Muscle layer of colon (tissue), 2 donors: ENCODE measurements around the gene TCTN1.
"Not testable (repeated sequence)": the region's sequence is repeated elsewhere in the genome, so short reads cannot be mapped to it uniquely, and the experiment has no call there.

ENCODE experiments used
- H3K27ac ChIP-seq: one replicate; pipeline ENCODE4 v1.7.0; 2013; ENCODE audit warnings: low read depth, mild to moderate bottlenecking, low read length, moderate library complexity
- H3K27me3 ChIP-seq, 2 donors: one replicate each; pipeline ENCODE4 v1.7.0; 2013; ENCODE audit warnings: low read length in 2 of 2, mild to moderate bottlenecking in 2 of 2; ENCODE audit not compliant: insufficient read depth in 2 of 2, control insufficient read depth in 1 of 2
- H3K36me3 ChIP-seq: one replicate; pipeline ENCODE4 v1.7.0; 2013; ENCODE audit warnings: mild to moderate bottlenecking, low read length; ENCODE audit not compliant: insufficient read depth
- H3K4me1 ChIP-seq: one replicate; pipeline ENCODE4 v1.7.0; 2013; ENCODE audit warnings: mild to moderate bottlenecking, low read length; ENCODE audit not compliant: insufficient read depth
- H3K4me3 ChIP-seq, 2 donors: one replicate each; pipeline ENCODE4 v1.7.0; 2013; ENCODE audit warnings: low read length in 2 of 2, low read depth in 1 of 2, mild to moderate bottlenecking in 1 of 2, moderate library complexity in 1 of 2
- H3K9ac ChIP-seq: one replicate; pipeline ENCODE4 v1.7.0; 2013; ENCODE audit warnings: low read length
- H3K9me3 ChIP-seq: one replicate; pipeline ENCODE4 v1.7.0; 2013; ENCODE audit warnings: mild to moderate bottlenecking, low read length
- donor health status: abdominal sarcoma.
- donor health status: Adenocarcinoma of cecum.

The TCTN1 gene

DNA sequence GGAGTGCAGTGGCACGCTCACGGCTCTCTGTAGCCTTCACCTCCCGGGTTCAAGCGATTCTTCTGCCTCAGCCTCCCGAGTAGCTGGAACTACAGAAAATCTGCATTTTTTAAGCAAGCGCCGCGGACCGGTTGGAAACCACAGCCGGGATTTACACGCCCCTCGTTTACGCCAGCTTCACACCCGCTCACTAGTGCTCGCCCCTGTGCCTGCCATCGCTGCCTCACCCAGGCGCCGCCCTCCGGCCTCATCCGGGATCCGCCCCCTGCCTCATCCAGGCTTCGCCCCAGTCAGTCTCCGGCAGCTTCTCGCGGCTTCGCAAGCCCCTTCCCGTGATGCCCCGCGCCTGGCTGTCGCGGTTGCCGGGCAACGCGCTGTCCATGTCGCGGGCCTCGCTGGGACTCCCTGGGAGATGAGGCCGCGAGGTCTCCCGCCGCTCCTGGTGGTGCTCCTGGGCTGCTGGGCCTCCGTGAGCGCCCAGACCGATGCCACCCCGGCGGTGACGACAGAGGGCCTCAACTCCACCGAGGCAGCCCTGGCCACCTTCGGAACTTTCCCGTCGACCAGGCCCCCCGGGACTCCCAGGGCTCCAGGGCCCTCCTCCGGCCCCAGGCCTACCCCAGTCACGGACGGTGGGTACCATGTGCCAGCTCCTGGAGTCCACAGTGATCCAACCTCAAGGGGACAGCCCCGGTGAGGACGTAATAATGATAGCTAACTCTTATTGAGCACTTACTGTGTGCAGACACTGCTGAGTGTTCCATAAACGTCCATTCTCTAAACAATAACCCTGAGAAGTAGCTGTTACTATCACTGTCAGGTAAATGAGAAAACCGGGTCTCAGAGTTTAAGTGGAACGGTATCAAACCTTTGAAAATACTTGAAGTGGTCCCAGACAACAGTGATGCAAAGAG lies at the start of gene TCTN1:
Gene TCTN1 (plus strand): TSS at position 359 of the 914 bp plus-strand sequence. CDS start 54 bp downstream, at position 413.
- Histone ChIP-seq H3K9ac (peak within 1 kb of the TSS; percentile 84), H3K4me1 (peaks cover 12% of the 10 kb centered on the region), H3K9me3 (no peaks in the 10 kb centered on the region), H3K36me3 (peaks cover 10% of the 10 kb centered on the region), H3K27me3 (no peaks in the 10 kb centered on the region), H3K4me3 (peak within 1 kb of the TSS; percentile 86 to 88), H3K27ac (peak within 1 kb of the TSS; percentile 87)

DNA sequence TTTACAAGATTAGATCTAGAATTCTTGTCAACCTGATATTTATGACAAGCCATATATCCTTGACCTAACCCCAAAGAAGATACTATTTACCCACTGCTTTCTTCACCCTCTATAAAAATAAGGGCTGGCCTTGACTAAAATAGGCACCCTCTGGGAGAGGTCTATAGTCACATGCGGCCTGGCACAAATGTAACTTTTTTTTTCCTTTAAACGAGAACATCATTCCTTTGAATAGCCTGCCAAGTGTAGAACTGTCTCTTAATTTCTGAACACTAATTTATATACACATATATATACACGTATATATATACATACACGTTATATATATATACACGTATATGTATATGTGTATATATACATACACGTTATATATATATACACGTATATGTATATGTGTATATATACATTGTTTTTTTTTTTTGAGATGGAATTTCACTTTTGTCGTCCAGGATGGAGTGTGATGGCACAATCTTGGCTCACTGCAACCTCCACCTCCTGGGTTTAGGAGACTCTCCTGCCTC lies 49.4 kb upstream of the TCTN1 start:
- Histone ChIP-seq H3K4me1 (peaks cover 38% of the 10 kb centered on the region), H3K9ac (no peak overlapping the region), H3K27ac (no peak overlapping the region)

DNA sequence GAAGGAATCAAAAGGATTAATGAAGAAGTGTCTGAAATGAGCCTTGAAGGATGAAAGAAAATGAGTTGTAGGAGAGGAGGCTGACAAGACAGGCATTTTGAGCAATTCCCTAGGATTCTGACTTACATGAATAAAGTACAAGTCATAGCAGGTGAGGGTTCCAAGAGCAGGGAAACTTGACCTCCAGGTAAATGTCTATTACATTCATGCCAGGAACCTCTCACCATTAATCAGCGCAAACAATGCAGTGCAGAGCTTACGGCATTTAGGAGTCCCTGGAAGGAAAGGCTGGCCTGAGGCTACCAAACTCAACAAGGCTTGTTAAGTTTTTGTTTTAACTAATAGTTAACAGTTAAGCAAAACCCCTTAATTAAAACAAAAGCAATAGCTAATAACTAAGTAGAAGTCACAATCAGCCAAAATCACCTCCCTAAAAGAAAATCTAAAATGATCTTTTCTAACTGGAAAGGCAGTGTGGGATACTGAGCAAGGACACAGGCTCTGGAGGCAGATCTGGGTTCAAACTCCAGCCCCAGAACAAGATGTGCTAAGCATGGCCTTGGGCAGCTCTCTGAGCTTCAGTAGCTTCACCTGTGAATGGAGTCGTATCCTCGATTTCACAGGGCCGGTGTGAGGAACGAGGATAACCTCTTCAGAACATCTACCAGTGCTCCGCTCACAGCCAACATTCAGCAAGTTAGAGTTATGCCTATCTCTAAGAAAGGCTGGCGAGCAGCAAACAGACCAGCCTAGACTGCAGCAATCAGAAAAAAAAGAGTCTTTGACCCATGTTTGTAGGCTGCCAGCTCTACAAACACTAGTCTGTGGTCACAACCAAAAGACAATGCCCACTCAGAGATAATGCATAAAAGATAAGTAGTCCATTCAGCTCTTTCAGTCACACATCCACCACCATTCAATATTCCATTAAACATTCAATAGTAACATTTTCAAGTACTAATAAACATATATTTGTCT lies 47.7 kb upstream of the TCTN1 start:
- H3K27me3 ChIP-seq = no peaks in the 10 kb centered on the region
- no peaks in the 10 kb centered on the region for H3K36me3 ChIP-seq
- H3K4me3 ChIP-seq = no peak overlapping the region
- H3K9ac ChIP-seq = no peak overlapping the region
- no peak overlapping the region for H3K27ac ChIP-seq
- peaks cover 38% of the 10 kb centered on the region for H3K4me1 ChIP-seq
- peaks cover 4% of the 10 kb centered on the region for H3K9me3 ChIP-seq

More for the DNA sequence above, 49.4 kb upstream of the TCTN1 start:
- no peaks in the 10 kb centered on the region for H3K36me3 ChIP-seq
- H3K4me3 ChIP-seq = no peak overlapping the region
- no peaks in the 10 kb centered on the region for H3K27me3 ChIP-seq
- H3K9me3 ChIP-seq = peaks cover under 1% of the 10 kb centered on the region

DNA sequence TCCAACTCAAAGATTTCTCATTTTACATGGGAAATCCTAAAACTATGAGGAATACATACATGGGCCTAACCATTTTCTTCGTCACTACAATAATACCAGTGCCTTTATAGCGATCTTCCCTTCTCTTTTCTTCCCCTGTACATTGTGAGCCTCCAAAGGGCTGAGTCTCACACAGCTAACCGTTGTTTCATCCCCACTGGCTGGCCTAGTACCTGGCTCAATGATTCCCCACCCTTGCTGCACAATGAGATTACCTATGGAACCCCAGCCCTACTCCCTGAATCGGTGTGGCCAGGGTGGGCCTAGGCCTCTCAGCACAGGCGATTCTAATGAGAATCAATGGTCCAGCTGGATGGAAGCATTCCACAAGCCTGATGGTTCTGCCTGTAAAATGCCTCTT lies 46.9 kb upstream of the TCTN1 start:
- no peaks in the 10 kb centered on the region for H3K36me3 ChIP-seq
- H3K9me3 ChIP-seq = peaks cover 4% of the 10 kb centered on the region
- H3K27ac ChIP-seq = no peak overlapping the region
- H3K4me3 ChIP-seq = no peak overlapping the region
- no peaks in the 10 kb centered on the region for H3K27me3 ChIP-seq
- H3K4me1 ChIP-seq = peaks cover 33% of the 10 kb centered on the region
- no peak overlapping the region for H3K9ac ChIP-seq

DNA sequence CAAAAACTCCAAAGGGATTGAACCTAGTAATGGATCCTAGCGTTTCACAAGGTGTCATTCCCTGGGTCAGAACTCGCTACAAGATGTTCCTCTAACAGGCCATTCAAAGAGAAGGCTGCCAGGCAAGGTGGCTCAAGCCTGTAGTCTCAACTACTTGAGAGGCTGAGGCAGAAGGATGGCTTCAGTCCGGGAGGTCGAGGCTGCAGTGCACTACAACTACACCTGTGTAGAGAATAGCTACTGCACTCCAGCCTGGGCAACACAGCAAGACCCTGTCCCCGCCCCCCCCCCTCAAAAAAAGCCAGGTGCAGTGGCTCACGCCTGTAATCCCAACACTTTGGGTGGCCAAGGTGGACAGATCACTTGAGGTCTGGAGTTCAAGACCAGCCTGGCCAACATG lies 45.2 kb upstream of the TCTN1 start:
- no peaks in the 10 kb centered on the region for H3K27me3 ChIP-seq
- H3K27ac ChIP-seq = no peak overlapping the region
- H3K4me3 ChIP-seq = no peak overlapping the region
- H3K36me3 ChIP-seq = no peaks in the 10 kb centered on the region
- H3K9me3 ChIP-seq = peaks cover 4% of the 10 kb centered on the region
- H3K9ac ChIP-seq = no peak overlapping the region
- peaks cover 18% of the 10 kb centered on the region for H3K4me1 ChIP-seq

DNA sequence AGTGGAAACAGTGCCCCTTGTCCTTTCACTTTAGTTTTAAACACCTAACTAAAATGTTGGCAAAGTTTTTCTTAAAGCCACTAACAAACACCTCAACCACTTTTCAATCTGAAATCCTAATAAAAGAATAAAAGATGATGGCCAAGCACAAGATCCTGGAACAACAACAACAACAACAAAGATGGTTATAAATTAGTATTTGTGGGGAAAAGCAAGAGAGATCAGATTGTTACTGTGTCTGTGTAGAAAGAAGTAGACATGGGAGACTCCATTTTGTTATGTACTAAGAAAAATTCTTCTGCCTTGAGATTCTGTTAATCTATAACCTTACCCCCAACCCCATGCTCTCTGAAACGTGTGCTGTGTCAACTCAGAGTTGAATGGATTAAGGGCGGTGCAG lies 44.1 kb upstream of the TCTN1 start:
- peaks cover 17% of the 10 kb centered on the region for H3K4me1 ChIP-seq
- H3K9me3 ChIP-seq, H3K27me3 ChIP-seq, H3K36me3 ChIP-seq, H3K27ac ChIP-seq, H3K4me3 ChIP-seq, H3K9ac ChIP-seq: not testable (repeated sequence)

DNA sequence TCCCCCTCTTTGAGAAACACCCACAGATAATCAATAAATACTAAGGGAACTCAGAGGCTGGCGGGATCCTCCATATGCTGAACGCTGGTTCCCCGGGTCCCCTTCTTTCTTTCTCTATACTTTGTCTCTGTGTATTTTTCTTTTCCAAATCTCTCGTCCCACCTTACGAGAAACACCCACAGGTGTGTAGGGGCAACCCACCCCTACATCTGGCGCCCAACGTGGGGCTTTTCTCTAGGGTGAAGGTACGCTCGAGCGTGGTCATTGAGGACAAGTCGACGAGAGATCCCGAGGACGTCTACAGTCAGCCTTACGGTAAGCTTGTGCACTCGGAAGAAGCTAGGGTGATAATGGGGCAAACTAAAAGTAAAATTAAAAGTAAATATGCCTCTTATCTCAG lies 43.1 kb upstream of the TCTN1 start:
- H3K4me3 ChIP-seq, H3K27me3 ChIP-seq: not testable (repeated sequence)

DNA sequence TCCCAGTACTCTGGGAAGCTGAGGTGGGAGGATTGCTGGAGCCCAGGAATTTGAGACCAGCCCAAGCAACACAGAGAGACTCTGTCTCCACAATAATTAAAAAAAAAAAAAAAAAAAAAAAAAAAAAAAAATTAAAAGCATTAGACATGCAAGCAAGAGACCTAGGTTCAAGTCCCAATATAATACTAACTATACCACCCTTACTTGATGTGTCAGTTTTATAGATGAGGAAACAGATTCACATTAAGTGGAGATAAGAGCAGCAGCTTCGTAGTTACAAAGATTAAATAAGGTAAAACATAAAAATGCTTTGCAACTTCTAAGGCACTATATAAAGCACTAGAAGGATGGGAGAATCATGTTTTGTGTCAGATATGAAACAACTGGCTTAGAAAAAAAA lies 39.9 kb upstream of the TCTN1 start:
- no peak overlapping the region for H3K27ac ChIP-seq

More for the DNA sequence above, 43.1 kb upstream of the TCTN1 start:
- H3K9ac ChIP-seq, H3K27ac ChIP-seq, H3K9me3 ChIP-seq, H3K36me3 ChIP-seq: not testable (repeated sequence)
- peaks cover 21% of the 10 kb centered on the region for H3K4me1 ChIP-seq

DNA sequence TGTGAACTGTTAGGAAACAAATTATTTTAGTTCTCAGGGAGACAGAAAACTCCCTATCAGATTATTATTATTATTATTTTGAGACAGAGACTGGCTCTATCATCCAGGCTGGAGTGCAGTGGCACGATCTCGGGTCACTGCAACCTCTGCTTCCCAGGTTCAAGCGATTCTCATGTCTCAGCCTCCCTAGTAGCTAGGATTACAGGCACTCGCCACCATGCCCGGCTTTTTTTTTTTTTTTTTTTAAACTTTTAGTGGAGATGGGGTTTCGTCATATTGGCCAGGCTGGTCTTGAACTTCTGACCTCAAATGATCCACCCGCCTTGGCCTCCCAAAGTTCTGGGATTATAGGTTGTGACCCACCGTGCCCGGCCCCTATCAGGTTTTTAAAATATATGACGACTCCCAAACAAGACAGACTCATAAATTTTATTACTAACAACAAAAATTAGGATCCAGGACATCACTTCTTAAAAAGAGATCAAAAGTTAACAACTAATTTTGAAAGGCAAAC lies 39.2 kb upstream of the TCTN1 start:
- not testable (repeated sequence) for H3K27me3 ChIP-seq, H3K9ac ChIP-seq, H3K27ac ChIP-seq, H3K36me3 ChIP-seq, H3K4me3 ChIP-seq, H3K9me3 ChIP-seq
- H3K4me1 ChIP-seq = peaks cover 39% of the 10 kb centered on the region

More for the DNA sequence above, 39.9 kb upstream of the TCTN1 start:
- Histone ChIP-seq H3K9me3 (peaks cover 4% of the 10 kb centered on the region), H3K36me3 (no peaks in the 10 kb centered on the region), H3K9ac (no peak overlapping the region), H3K4me3 (no peak overlapping the region), H3K27me3 (no peaks in the 10 kb centered on the region), H3K4me1 (peaks cover 33% of the 10 kb centered on the region)

DNA sequence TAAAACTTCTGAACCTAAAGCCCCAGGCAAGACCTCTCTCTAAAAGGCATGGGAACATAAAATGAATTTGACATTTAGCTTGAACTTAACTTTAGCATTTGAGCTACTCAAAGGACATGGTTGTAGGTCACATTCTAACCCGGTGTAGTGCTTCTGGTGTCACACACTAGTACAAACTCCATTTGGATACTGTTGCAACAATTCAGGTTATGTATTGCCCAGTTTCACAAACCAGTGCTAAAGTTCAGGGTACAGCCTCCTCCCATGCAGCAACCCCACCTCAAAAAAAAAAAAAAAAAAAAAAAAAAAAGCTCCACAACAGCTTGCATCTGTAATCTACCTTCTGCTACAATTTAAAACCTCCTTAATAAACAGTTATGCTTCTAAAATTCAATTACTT lies 38.6 kb upstream of the TCTN1 start:
- no peak overlapping the region for H3K27ac ChIP-seq
- H3K9me3 ChIP-seq = no peaks in the 10 kb centered on the region
- no peak overlapping the region for H3K4me3 ChIP-seq
- H3K27me3 ChIP-seq = no peaks in the 10 kb centered on the region
- H3K4me1 ChIP-seq = peaks cover 39% of the 10 kb centered on the region
- no peak overlapping the region for H3K9ac ChIP-seq
- H3K36me3 ChIP-seq = no peaks in the 10 kb centered on the region

DNA sequence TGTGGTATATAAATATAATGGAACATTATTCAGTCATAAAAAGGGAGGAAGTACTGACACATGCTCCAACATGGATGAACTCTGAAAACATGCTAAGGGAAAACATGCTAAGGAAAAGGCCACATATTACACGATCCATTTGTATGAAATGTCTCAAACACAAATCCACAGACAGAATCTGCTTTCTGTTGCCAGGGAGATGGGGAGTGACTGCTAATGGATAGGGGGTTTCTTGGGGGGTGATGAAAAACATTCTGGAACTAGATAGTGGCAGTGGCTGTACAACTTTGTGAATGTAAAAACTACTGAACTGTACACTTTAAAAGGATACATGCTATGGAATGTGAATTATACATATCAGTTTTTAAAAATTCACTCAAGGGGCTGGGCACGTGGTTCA lies 37.4 kb upstream of the TCTN1 start:
- H3K36me3 ChIP-seq = no peaks in the 10 kb centered on the region
- no peaks in the 10 kb centered on the region for H3K27me3 ChIP-seq
- peaks cover 45% of the 10 kb centered on the region for H3K4me1 ChIP-seq
- H3K9me3 ChIP-seq = no peaks in the 10 kb centered on the region
- no peak overlapping the region for H3K27ac ChIP-seq
- H3K9ac ChIP-seq = no peak overlapping the region
- H3K4me3 ChIP-seq = no peak overlapping the region
